T-helper 9 cell (primary cell): ENCODE results near the gene WDR7.

Experiments
- DNase-seq: peaks from one replicate; pipeline ENCODE4 v3.0.0-alpha.2; 2020

The WDR7 gene

GRCh38 chr18:57002627-57003026 lies 351.5 kb downstream of the WDR7 start:
- no peak for DNase-seq

GRCh38 chr18:57003342-57003741 lies 352.2 kb downstream of the WDR7 start:
- no peak for DNase-seq

DNA sequence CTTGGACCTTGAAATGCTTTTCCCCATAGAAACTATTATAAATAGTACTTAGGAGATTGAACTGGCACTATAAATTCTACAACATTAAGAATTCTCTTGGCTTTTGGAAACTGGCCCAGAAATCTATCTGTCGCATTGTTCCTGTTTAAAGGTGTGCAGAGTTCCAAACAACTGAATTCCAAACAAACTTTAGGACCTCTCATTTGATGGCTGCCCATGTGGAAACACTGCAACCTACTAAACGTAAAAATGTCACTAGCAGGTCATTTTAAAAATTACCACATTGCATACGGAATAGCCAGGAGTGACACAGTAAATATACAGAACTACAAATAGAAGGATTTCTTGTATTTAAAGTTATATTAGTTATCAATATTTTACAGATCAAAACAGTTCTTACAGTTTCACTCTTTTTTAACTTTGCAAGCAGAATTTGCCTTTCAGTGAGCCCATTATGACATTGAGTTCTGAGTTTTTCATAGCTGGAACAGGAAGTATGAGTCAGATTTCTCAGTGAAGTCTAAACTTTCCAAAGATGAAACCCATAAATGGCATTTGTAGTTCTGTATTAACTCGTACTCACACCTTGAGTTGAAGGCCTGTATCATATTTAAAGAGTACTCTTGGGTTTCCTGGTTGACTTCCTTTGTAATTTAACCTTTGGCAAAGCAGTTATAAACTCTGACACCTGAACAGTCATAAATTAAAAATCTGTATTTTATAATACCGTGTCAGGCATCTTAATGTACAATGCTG lies 353.4 kb downstream of the WDR7 start:
- DNase-seq = no peak

DNA sequence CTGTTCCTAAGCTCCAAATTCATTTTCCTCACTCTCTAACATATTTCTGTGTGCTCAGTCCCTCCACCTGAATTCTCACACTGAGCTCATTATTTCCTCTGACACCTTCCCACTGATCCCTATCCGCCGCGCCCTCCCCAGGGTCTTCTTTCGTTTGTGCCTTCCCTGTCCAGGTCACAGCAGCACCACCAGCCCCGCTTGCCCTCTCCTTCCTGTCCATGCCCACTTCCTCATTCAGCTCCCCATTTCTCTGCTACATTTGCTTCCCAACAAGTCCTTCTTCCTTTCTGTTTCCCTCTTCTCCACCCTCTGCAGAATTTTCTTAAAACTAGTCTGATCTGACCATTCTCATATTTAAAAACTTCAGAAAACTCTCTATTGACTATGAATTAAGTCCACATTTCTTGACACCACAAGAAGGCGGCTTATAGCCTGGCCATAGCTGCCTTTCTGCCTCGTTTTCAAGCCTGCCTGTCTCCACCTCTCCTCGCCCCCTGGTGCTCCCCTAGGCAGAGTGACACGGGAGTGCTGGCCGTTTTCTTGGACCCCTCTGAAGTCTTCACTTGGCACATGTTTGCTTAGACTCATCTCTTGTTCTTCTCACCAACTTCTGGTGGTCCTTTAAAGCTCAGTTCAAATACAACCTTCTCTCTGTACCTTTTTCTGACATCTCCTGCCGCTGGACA lies 357.0 kb downstream of the WDR7 start:
- no peak for DNase-seq

DNA sequence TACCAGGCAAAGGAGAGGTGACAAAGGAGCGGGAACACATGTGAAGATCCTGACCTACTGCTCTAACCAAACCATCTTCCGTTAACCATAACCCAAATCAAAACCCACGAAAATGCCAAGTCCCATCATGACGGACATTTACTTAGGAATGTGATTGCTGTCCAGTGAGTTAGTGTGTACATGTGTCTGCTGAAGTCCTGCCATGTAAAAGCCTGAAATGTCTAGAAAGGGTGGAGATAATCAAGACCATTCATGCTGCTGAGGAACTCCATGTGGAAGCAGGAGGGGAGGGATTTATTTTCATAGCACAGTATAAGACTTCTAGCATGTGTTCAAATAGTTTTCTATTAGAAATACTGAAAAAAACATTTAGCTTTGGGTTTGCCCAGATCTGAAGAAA lies 358.7 kb downstream of the WDR7 start:
- no peak for DNase-seq

GRCh38 chr18:57014772-57015413 lies 363.7 kb downstream of the WDR7 start:
- DNase-seq = no peak

- no peak for DNase-seq
Measured at GRCh38 chr18:57015451-57015850, 364.3 kb downstream of the WDR7 start.

DNA sequence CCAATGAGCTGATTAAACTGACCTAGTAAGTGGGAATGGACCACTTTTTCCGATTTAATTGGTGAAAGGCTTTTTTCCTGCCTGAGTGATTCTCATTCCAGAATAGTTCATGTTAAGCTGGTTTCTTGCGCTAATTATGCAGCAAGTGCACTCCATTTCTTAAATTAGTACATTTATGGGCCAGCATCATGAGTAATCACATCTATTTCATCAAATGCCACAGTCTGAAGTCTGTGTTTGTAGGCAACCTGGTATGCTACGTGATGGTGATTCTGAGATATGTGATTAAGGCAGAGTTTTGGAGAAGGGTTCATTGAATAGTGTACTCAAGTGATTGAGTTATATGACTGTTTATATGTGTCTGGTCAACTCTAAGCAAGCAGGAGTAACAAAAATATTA lies 367.7 kb downstream of the WDR7 start:
- DNase-seq = no peak

DNA sequence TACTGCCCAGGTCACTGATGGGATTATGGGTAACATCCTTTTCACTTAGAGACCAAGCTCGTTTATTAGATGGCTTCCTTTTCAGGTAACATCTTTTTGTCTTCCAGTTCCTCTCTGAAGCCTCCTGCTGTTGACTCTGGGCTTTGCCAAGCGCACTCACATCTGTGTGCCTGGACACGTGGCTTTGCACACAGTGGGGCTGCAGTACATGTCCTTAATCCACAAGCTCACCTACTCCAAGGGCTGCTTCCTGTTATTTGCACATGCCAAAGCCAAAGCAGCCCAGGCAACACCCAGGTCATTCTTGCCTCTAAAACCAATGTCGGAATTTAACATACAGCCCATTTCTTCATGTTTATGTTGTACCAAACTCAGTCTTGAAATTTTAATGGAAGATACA lies 371.6 kb downstream of the WDR7 start:
- no peak for DNase-seq

GRCh38 chr18:57023275-57023882 lies 372.2 kb downstream of the WDR7 start:
- DNase-seq = no peak

GRCh38 chr18:57025540-57025939 lies 374.4 kb downstream of the WDR7 start:
- DNase-seq = no peak

DNA sequence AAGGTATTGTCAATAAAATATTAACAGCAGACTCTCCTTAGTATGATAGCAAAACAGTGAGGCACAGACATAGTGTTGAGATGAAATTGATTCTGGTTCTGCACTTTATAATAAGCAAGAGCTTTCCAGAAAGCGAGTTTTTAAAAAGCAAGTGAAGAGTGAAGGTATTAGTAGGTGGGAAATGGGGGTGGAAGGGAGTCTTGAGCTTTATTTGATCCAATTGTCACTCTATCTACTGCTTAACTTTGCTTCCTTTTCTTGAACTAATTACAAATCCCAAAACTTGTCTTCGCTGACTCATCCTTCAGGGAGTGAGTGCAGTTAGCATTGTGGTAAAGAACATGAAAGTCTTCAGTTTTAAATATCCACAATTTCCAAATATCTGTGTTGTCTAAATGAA lies 375.2 kb downstream of the WDR7 start:
- no peak for DNase-seq

- no peak for DNase-seq
Measured at GRCh38 chr18:57027190-57027708, 376.1 kb downstream of the WDR7 start.

DNA sequence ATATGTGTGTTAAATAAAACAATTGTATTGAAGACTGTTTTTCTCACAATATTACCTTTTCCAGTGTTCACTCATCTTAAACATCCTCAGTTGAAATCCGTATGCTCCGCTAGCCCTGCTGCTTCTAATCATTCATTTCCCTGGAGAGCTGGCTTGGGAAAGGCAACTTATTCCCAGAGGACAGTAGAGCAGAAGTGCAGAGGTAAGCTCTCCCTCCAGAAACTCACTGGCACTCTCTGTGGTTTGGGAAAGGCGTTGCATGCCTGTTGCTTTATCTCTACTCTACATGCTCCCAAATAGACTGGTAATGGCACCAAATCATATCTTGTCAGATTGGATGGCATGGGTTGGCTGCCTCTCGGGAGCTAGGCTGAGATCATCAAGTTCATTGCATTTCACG lies 378.6 kb downstream of the WDR7 start:
- DNase-seq = no peak

DNA sequence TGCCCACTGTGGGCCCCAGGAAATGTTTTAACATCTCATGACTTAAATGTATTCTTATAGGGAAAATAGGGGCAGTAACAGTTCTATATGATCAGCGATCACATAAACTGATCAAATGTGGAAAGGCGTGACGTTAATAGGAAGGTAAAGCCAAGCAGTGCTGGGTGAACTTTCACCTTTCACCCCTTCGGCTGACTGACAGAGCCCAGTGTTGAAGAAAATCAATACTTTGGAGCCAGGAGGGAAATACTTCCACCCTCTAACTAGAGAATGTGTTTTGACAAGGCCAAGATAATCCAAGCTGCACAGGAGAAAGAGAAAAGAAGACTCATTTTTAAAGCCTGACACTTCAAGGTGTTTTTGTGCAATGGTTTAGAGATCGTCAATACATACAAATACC lies 379.3 kb downstream of the WDR7 start:
- DNase-seq = no peak

- DNase-seq = no peak
Measured at GRCh38 chr18:57035590-57035989, 384.4 kb downstream of the WDR7 start.

- DNase-seq = no peak
Measured at GRCh38 chr18:57038395-57038794, 387.2 kb downstream of the WDR7 start.

DNA sequence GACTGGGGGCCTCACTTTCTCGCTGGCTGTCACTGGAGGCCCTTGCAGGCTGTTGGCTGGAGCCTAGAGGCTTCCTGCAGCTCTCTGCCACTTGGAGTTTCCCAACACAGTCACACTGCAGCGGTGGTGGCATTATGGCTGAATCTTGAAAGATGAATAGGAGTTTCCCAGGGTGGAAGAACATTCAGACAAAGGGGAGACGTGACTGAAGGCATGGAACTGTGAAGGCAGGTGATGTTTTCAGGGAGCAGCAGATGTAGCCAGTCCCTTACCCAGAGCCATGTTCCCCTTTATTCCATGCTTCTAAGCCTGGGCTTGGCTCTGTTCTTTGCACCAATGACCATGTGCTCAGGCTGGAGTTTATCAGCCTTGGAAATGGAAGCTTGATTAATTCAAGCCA lies 389.0 kb downstream of the WDR7 start:
- DNase-seq = no peak

GRCh38 chr18:57043241-57043640 lies 392.1 kb downstream of the WDR7 start:
- DNase-seq = no peak

DNA sequence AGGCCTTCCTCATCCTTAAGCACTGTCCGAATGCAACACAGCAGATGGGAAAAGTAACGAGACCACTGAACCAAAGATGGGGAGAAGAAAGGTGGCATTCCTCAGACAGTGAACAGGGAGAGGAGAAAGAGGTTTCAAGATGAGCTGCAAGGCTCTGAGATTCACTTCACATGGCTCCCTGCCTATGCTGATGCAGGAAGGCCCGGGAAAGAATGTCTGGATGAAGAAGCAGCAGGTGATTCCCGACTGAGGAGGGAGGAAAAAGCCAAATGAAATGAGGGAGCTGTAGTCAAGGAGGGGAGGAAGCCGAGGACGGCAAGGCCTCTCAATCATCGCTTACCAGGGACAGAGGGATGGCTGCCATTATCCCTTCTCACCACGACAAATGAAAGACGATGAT lies 397.2 kb downstream of the WDR7 start:
- DNase-seq = no peak

DNA sequence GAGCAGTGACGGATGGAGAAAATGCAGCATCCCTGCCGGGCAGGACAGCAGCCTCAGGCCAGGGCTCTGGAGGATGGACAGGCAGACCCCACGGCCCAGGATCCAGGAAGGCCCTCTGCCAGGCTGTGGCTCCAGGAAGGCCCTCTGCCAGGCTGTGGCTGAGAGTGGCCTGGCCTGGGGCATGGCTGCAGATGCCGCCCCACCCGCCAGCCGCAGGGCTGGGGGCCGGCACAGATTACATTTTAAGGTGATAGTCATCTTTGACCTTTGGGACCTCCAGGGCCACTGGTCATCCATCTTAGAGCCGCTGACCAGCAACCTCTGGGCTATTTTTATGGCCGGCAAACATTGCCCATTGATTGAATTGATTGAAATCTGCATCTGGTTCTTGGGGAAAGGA lies 397.7 kb downstream of the WDR7 start:
- DNase-seq = no peak

DNA sequence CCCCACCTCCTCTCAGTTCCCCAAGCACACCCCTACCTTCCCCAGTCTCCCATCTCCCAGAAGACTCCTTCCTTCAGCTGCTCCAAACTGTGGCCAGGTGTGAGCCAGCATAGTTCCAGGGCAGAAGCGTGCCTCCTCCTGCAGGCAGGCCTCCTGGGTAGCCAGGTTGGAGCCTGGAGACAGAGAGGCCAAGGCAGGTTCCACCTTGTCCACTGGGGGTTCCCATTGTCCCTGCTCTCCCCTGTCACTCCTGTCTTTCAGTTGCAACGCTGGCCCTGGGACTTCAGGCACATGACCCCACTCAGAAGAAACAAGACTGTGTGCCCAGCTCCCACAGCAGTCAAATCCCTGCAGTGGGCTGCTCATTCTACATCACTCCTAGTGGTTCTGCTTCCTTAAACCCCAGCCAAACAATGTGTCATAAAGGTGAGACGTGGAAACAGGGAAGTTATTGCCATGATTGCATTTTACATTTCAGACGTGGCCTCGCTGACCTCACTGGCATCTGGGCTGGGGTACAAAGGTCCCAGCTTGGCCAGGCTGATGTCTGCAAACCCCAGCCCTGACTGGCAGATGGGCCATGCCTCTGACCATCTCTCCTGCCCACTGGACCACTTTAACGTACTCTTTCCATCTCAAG lies 399.3 kb downstream of the WDR7 start:
- DNase-seq = no peak
